ENCODE data around the gene XYLT2.

- TF ChIP-seq CTCF (IDR thresholded peaks at IDR 0.05; ENCODE audit: insufficient read depth, low read depth, low read length) (no peak), EZH2 (IDR thresholded peaks at IDR 0.05; ENCODE audit: insufficient read depth, low read length) (no peak)
Observed at GRCh38 chr17:50344731-50345365, 1.1 kb upstream of the XYLT2 start.

Data from astrocyte (in vitro differentiated cells and primary cell).